CD4-positive, alpha-beta T cell treated with Interleukin-12 subunit alpha and Interleukin-12 subunit beta, for 1 hour (primary cell): ENCODE results near the gene RAB35.

Source experiments
- DNase-seq: peaks from one replicate; pipeline ENCODE4 v3.0.0-alpha.2; 2020

The RAB35 gene

DNA sequence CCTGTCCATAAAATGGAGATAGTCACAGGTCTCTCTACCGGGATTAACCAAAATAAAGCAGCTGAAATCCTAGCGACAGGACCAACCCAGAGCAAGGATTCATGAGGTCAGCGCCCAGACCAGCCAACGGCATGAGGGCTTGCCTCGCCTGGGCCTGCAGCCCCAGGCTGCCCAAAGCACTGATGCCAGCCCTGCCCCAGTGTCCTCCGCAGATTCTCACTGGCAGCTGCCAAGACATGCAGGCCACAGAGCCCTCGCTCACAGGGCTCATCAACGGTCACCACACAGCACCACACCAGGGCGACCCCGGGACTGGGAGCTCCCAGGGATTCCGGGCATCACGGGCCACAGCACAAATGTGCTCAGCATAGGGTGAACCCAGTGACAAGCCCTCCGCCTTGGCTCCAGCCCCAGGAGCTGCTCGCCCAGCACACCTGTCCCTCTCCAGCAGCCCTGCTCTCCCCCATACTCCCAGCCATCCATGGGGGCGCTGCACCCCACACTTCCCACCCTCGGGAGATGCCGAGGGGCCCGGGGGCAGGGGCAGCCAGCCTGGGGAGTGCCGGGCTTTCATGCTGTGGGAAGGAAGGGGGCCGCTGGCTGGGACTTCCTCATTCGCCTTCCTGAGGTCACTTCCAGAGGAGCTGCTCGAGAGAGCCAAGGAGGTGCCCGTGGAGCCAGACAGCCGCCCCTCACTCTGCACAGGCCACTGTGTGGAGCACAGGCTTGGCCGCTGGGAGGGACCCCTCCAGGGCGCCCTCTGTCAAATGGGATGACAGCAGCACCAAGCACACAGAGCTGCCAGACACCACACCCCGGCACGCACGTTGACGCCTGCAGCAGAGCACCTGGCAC, 14.1 kb downstream of the RAB35 start:
- no peak for DNase-seq

GRCh38 chr12:120101617-120102016, 14.9 kb downstream of the RAB35 start:
- no peak for DNase-seq

GRCh38 chr12:120101182-120101581, 15.4 kb downstream of the RAB35 start:
- no peak for DNase-seq

DNA sequence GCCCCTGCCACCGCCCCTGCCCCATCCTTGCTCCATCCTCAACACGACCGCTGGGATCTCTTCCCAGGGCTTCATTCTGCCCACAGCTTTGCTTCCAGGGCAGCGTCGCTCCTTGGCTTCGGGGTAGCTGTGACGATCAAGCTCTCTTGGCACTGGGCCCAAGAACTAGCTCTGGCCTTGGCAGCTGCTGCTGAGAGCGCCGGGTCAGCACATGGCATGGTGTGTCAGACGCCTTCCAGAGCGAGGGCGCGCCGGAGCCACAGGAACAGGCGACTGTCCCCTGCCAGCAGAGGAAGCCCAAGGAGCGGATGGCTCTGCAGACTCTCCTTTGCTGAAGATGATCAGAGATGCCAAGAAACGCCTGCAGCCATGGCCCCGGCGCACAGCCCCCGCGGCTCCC, 15.9 kb downstream of the RAB35 start:
- no peak for DNase-seq

DNA sequence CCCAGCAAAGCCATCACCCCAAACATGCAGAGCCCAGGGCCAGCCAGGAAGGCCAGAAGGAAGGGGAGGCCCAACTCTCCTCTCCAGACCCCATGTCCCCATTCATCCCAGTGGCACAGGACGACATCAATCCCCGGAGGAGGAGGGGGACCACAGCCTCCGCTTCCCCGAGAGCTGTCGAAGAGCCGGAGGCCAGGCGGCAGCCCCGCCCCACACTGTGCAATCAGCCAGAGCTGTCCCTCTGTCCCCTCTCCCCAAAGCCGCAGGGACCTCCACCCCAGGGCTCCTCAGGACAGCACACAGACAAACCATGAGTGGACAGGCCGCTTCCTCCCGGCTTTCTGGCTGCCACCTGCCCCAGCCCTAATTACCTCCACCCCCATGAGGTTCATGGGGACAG, 16.8 kb downstream of the RAB35 start:
- no peak for DNase-seq

- no peak for DNase-seq
Observed at GRCh38 chr12:120098756-120099470, 17.6 kb downstream of the RAB35 start.

GRCh38 chr12:120096671-120097202, 19.8 kb downstream of the RAB35 start:
- no peak for DNase-seq

DNA sequence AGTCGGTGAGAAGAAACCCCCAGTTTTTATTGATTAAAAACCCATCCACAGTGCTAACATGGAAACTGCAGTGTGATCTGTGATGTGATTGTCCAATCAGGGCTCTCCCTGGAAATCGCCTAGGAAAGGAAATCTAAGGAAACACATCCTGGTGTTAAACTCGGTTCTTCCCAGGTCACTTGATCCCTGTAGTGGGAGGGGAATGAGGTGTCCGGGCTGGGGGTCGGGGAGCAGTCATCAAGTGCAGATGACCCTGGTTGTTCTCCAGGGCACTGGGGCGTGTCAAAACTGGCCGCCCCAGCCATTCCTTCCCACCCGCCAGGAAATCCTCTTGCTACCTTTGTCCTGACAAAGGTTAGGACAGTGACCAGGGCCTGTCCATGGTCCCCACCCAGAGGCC, 20.8 kb downstream of the RAB35 start:
- no peak for DNase-seq

- no peak for DNase-seq
Observed at GRCh38 chr12:120095331-120095730, 21.2 kb downstream of the RAB35 start.

DNA sequence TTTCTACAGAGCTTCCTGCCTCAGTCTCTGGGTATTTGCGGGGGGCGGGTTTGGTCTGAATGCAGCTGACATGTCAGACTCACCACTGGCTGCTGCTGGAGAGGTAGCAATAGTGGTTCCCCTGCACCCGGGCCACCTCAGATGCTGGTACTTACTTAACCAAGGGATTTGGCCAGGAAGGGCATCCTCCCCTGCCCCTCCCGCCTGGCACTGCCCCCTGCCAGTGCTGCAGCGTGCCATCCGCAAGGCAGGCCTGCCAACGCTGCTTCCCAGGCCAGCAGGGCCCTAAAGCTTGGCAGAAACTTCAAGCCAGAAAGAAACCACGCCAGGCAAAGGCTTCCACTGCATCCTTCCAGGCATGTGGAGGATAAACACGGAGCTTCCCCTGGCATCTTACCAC, 22.1 kb downstream of the RAB35 start:
- DNase-seq: no peak

DNA sequence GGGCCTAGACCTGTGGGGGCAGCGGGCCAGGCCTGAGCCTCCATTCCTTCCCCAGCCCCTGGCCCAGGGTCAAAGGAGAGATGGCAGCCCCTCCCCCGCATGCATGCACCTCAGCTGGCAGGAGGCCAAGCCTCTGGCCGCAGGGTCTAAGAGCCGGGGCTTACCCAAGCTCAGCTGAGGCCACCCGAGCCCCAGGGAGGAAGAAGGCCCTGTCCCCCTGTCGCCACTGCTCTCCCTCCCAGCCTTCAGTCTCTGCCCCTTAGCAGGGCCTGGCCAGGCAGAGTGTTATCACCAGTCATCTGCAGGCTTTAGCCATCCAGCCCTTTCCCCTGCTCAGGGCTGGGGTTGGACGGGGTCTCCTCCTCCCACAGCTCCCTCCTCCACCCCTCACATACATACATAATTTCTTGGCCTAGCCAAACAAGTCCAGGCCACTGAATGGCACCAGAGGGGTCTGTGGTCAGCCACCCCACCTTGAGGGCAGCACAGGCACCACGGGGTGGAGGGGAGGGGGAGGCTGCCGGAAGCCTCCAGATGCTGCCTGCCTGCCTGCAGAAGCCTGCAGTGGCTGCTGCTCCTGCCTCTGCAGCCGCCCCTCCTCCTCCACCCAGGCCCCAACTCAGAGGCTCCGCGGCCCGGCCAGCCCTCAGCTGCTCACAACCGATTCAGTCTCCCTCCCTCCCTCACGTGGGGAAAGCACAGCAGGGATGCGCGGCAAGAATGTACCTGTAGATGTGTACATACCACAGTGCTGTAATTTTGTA, 22.8 kb downstream of the RAB35 start:
- no peak for DNase-seq

- no peak for DNase-seq
Observed at GRCh38 chr12:120093336-120093591, 23.3 kb downstream of the RAB35 start.

GRCh38 chr12:120092551-120093335, 23.8 kb downstream of the RAB35 start:
- DNase-seq: no peak

- no peak for DNase-seq
Observed at GRCh38 chr12:120091371-120092090, 25.0 kb downstream of the RAB35 start.

DNA sequence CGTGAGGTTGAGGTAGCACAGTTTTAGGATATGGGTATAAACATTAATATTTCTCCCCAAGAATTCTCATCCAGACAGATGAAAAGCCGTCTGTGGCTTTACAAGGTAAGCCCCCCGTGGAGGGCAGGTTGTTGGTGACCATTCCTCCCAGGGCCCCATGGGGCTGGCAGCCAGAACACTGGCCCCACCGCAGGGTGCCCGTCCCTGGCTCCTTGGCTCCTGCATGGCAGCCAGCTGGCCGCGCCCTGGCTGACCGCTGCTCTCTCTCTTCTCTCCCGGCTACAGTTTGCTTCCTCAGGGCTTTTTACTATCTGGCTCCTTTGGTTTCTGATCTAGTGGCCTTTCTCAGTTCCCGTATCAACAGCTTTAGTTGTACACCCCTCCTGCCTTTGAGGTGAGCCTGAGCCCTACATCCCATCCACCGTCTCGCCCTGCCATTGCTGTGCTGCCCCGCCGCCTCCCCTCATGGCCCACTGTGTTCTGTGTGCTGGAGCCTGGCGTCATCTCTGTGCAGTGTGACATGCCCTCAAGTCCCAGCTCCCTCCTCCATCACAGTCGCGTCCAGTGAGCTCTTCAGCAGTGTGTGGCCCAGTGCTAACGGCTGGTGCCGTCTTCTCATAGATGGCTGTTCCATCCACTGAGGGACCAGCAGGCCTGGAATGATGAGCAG, 25.8 kb downstream of the RAB35 start:
- no peak for DNase-seq

- DNase-seq: no peak
Observed at GRCh38 chr12:120090206-120090605, 26.3 kb downstream of the RAB35 start.

DNA sequence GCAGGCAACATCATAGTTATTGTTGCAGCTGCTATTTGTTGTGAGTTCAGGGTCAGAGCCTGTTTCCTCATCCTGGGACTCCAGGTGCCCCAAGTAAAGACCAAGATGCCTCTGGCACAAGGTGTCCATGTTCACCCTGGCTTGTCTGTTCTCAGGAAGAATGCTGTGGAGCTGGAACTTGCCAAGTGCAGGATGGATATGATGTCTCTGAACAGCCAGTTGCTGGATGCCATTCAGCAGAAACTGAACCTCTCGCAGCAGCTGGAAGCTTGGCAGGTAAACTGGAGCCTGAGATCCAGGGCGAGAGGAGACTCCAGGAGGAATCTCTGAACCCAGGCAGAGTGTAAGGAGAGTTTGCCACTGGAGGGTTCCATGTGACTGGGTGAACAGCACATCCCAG, 26.8 kb downstream of the RAB35 start:
- DNase-seq: no peak

- no peak for DNase-seq
Observed at GRCh38 chr12:120089105-120089504, 27.4 kb downstream of the RAB35 start.

DNA sequence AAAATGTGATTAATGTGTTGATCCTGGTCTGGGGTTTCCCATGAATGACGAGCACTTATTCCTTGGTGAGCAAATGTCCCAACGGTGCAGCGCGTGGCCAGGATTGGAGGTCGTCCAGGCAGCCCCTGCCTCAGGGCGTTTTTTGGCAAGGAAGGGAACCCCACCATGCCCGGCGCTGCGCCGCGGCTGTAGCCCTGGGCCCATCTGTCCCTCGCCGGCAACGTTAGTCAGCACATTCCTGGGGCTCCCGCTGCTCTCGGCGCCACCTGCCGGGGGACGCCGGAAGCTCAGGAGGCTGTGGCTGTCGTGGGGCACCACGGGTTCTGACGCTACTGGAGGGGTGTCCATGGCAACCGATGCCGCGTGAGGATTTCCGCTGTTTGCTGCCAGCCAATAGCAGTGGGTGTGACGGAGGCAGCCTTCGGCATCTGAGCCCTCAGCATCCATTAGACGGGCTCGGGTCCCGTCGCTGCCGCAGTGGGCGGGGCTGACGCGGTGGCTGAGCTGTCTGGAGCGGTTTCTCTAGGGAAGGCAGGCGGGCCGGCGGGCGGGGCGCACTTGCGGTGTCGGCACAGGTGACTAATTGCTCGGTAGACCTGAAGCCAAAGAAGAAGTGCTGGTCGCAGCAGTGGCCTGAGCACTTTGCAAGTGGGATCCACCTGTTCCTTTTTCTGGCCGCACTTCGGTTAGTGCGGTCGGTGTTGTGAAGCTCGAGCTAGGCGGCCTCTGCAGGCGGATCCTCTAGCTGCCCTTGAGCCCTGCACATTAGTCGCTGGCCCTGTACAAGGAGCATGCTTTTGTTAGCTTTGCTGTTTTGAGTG, 29.5 kb downstream of the RAB35 start:
- DNase-seq: peak; percentile 100

- no peak for DNase-seq
Observed at GRCh38 chr12:120085920-120086645, 30.5 kb downstream of the RAB35 start.
